K562 (cell line): ENCODE measurements around the gene OR13J1. TPM values are rescaled to one million over a fixed set of nuclear protein-coding genes. Genes with fewer than 3 reads are reported as not detected.

Source experiments
- CAMTA2 ChIP-seq: fragments of 250-450 bp; sonication (Bioruptor Pico); conservative IDR thresholded peaks from 2 replicates; pipeline ENCODE4 v1.5.1; 2022
- CBFB ChIP-seq: sonication (generic); formaldehyde crosslinking; IDR thresholded peaks from 2 replicates; pipeline ENCODE4 v1.4.0; 2020; ENCODE audit warnings: mild to moderate bottlenecking, missing genetic modification reagents
- CREM ChIP-seq: IDR thresholded peaks from 2 replicates; pipeline ENCODE4 v1.6.1; 2014; ENCODE audit warnings: antibody characterized with exemption, low read depth
- CTBP1 ChIP-seq: fragments of 450-650 bp; IDR thresholded peaks from 2 replicates; pipeline ENCODE4 v1.6.1; 2016; ENCODE audit warnings: borderline replicate concordance
- DIDO1 ChIP-seq: fragments of 450-650 bp; IDR thresholded peaks from 2 replicates; pipeline ENCODE4 v1.6.1; 2016; ENCODE audit warnings: low read depth, missing biosample characterization, missing genetic modification characterization
- HMBOX1 ChIP-seq: sonication (generic); IDR thresholded peaks from 2 replicates; pipeline ENCODE4 v1.6.1; 2016
- HNRNPUL1 ChIP-seq: fragments of 200-400 bp; formaldehyde crosslinking; IDR thresholded peaks from 2 replicates; pipeline ENCODE4 v1.6.1; 2017; ENCODE audit warnings: low read length
- NFE2 ChIP-seq: IDR thresholded peaks from 2 replicates; pipeline ENCODE4 v1.6.1; 2014; ENCODE audit warnings: antibody characterized with exemption, low read depth
- RBM25 ChIP-seq: fragments of 200-400 bp; formaldehyde crosslinking; IDR thresholded peaks from 2 replicates; pipeline ENCODE4 v1.6.1; 2018; ENCODE audit warnings: low read length, low read depth, moderate library complexity; ENCODE audit not compliant: severe bottlenecking
- RUNX1 ChIP-seq: sonication (generic); IDR thresholded peaks from 2 replicates; pipeline ENCODE4 v1.6.1; 2016; ENCODE audit warnings: antibody characterized with exemption, low read depth
- SMARCA5 ChIP-seq: fragments of 450-650 bp; IDR thresholded peaks from 2 replicates; pipeline ENCODE4 v1.6.1; 2016
- SMARCE1 ChIP-seq: fragments of 450-650 bp; IDR thresholded peaks from 2 replicates; pipeline ENCODE4 v1.7.1; 2016; ENCODE audit warnings: mild to moderate bottlenecking
- SREBF2 ChIP-seq: sonication (generic); formaldehyde crosslinking; IDR thresholded peaks from 2 replicates; pipeline ENCODE4 v1.4.0; 2020; ENCODE audit warnings: mild to moderate bottlenecking, missing genetic modification reagents
- TRIM24 ChIP-seq, 2 experiments: fragments of 450-650 bp; IDR thresholded peaks; 2 replicates each; pipeline ENCODE4 v1.6.1; 2016
- TRIM28 ChIP-seq: fragments of 450-650 bp; IDR thresholded peaks from 2 replicates; pipeline ENCODE4 v1.6.1; 2017
- ZBTB11 ChIP-seq, 3 experiments: fragments of 200-800 bp in 1 of 3; fragments of 250-450 bp in 1 of 3; fragments of 450-650 bp in 1 of 3; sonication (Bioruptor Pico) in 1 of 3; sonication (Bioruptor generic) in 1 of 3; formaldehyde crosslinking in 1 of 3; IDR thresholded peaks; 2 replicates each; pipeline versions ENCODE4 v1.6.1 to v1.8.0; 2016 to 2022; ENCODE audit warnings: mild to moderate bottlenecking in 2 of 3, missing genetic modification characterization in 2 of 3, missing compliant biosample characterization in 1 of 3, moderate library complexity in 1 of 3
- ZKSCAN8 ChIP-seq: fragments of 200-800 bp; sonication (Bioruptor generic); IDR thresholded peaks from 2 replicates; pipeline ENCODE4 v1.6.1; 2016; ENCODE audit warnings: missing genetic modification characterization, missing compliant biosample characterization
- polyA plus RNA-seq, 8 experiments: library from polyadenylated mRNA; depleted of rRNA in 4 of 8; stranded (reverse) in 5 of 8; unstranded in 3 of 8; fragments of >200 nt; fragmentation: Nextera tagmentation in 2 of 8; fragmentation: Illumina TruSeq in 1 of 8; extraction: Ambion mirVana in 2 of 8; extraction: Trizol in 1 of 8; gene quantifications; 2 replicates each; pipeline versions ENCODE4 v1.2.1 to v1.2.3, GENCODE V29; 2011 to 2014; ENCODE audit warnings: inconsistent platforms in 1 of 8, missing spikeins in 1 of 8
- total RNA-seq, 7 experiments: library from RNA; depleted of rRNA in 6 of 7; stranded (reverse); fragments of >200 nt in 6 of 7; fragmentation: Illumina TruSeq in 2 of 7; extraction: Trizol in 2 of 7; gene quantifications; 2 replicates each; pipeline versions ENCODE4 v1.2.1 to v1.2.3, GENCODE V29; 2011 to 2021; ENCODE audit warnings: low replicate concordance in 1 of 7
- TF ChIP-seq, protein P1 (sequence below): fragments of 250-450 bp; sonication (Bioruptor Pico); IDR thresholded peaks from 2 replicates; pipeline ENCODE4 v1.5.0; 2021; ENCODE audit warnings: mild to moderate bottlenecking, moderate library complexity
- TF ChIP-seq, protein P2 (sequence below): fragments of 250-450 bp; sonication (Bioruptor Pico); IDR thresholded peaks from 2 replicates; pipeline ENCODE4 v1.8.0; 2022; ENCODE audit warnings: inconsistent platforms, mild to moderate bottlenecking, moderate library complexity, borderline replicate concordance
- TF ChIP-seq, protein P3 (sequence below): fragments of 450-650 bp; conservative IDR thresholded peaks from 2 replicates; pipeline ENCODE4 v1.6.1; 2016; ENCODE audit warnings: missing genetic modification characterization, low read depth, mild to moderate bottlenecking, missing compliant biosample characterization, moderate library complexity

OR13J1 gene
- total and polyA plus RNA-seq, 9 of the 15 experiments (the other 6 are each of a cell fraction or from before 2014, with no cell fraction given) = not detected

- TF ChIP-seq ZKSCAN8 = peak; percentile 37; the same call in 1 of the 2 replicates
- peak in 1 of 3 experiments; percentile 73; a peak in 2 of 6 replicates for TF ChIP-seq ZBTB11 (CRISPR knock-in tag; IDR thresholded peaks at IDR 0.05)
- TF ChIP-seq CBFB (CRISPR knock-in tag) = no peak
- peak; percentile 87 for TF ChIP-seq CTBP1
- TF ChIP-seq HMBOX1 = 0 out of 2 replicates have a peak, but pooled peaks have one; percentile 25
- peak; percentile 68 for TF ChIP-seq CREM
- TF ChIP-seq SMARCA5 = no peak
- TF ChIP-seq TRIM24 (IDR thresholded peaks at IDR 0.05) = peak in 1 of 2 experiments; percentile 39; a peak in 1 of 4 replicates
- TF ChIP-seq RBM25 = no peak
- no peak for TF ChIP-seq RUNX1
- TF ChIP-seq, protein P1, sequence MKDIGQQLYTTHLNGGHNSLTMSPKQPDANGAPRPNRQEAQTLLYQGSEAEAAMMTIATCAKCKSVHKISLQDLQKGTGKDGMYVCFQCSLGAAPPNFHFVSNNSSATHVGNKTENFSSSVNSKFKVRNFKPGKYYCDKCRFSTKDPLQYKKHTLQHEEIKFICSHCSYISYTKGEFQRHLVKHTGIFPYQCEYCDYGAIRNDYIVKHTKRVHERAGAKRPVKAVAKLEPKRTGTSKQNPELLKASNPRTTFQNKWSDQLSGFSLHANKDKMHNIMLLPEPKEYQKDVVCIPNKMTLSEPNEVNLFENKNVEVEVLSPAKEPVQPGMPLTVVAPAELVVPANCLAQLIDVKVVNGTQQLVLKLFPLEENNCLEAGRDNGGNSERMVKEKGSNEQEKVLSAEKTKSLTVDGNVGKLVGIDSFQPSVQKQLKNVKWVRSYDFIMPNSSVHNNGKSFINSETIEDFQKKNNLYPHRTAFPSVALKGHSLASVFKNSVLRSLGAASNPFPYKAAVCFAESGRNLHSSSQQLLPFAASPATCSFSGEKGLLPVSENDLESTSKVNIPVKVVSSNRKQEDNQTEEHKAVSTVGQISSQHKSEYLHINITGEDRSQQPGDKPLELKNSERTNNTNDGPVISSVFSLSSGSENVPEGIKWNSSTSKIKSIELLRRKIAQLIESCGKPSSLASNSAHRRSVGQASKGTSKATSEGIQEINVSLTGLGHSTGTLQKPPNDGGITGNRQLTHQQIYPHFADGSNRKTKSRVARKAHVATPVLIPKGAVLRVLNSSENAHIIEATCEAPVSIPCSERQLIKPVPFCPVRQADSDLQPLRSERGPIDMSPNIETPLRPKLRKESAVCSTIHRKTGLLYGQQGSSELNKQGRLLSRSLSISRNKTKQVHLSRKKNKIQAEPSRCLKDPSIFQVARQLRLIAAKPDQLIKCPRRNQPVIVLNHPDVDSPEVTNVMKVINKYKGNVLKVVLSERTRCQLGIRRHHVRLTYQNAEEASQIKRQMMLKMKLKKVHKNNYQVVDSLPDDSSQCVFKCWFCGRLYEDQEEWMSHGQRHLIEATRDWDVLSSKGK (CRISPR knock-in tag) = no peak
- TF ChIP-seq, protein P2, sequence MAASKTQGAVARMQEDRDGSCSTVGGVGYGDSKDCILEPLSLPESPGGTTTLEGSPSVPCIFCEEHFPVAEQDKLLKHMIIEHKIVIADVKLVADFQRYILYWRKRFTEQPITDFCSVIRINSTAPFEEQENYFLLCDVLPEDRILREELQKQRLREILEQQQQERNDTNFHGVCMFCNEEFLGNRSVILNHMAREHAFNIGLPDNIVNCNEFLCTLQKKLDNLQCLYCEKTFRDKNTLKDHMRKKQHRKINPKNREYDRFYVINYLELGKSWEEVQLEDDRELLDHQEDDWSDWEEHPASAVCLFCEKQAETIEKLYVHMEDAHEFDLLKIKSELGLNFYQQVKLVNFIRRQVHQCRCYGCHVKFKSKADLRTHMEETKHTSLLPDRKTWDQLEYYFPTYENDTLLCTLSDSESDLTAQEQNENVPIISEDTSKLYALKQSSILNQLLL = no peak
- TF ChIP-seq HNRNPUL1 = no peak
- TF ChIP-seq CAMTA2 = no peak
- no peak for TF ChIP-seq DIDO1
- no peak for TF ChIP-seq SREBF2 (CRISPR knock-in tag)
- TF ChIP-seq, protein P3, sequence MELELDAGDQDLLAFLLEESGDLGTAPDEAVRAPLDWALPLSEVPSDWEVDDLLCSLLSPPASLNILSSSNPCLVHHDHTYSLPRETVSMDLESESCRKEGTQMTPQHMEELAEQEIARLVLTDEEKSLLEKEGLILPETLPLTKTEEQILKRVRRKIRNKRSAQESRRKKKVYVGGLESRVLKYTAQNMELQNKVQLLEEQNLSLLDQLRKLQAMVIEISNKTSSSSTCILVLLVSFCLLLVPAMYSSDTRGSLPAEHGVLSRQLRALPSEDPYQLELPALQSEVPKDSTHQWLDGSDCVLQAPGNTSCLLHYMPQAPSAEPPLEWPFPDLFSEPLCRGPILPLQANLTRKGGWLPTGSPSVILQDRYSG = no peak
- 0 out of 2 replicates have a peak, but pooled peaks have one; percentile 30 for TF ChIP-seq SMARCE1
- TF ChIP-seq TRIM28 = no peak
- TF ChIP-seq NFE2 = peak; percentile 41
These were observed 44.2 kb upstream of the OR13J1 start (continued) for GRCh38 chr9:35914301-35914807.
